ENCODE results near the gene RRAGB.
"Not testable (repeated sequence)": the region's sequence is repeated elsewhere in the genome, so short reads cannot be mapped to it uniquely, and the experiment has no call there.

The RRAGB gene

GRCh38 chrX:55717521-55718497, at the start of gene RRAGB:
TSS of gene RRAGB (plus strand) at chrX:55717749. CDS start at chrX:55718328, 579 bp downstream.
- TF ChIP-seq CTCF (IDR thresholded peaks at IDR 0.05; ENCODE audit: extremely low read depth, missing control alignments): peak; percentile 54
- DNase-seq (ENCODE audit: low spot score): peak; percentile 84

GRCh38 chrX:55668084-55668483, 49.5 kb upstream of the RRAGB start:
- no peak for TF ChIP-seq CTCF (IDR thresholded peaks at IDR 0.05; ENCODE audit: extremely low read depth, missing control alignments)
- no peak for DNase-seq (ENCODE audit: low spot score)

DNA sequence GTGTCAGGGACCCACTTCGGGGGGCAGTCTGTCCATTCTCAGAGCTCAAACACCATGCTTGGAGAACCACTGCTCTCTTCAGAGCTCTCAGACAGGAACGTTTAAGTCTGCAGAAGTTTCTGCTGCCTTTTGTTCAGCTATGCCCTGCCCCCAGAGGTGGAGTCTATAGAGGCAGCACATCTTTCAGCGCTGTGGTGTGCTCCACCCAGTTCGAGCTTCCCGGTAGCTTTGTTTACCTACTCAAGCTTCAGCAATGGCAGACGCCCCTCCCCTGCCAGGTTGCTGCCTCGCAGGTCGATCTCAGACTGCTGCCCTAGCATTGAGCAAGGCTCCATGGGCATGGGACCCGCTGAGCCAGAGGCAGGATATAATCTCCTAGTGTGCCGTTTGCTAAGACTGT, 29.0 kb upstream of the RRAGB start:
- DNase-seq (ENCODE audit: low spot score): not testable (repeated sequence)

DNA sequence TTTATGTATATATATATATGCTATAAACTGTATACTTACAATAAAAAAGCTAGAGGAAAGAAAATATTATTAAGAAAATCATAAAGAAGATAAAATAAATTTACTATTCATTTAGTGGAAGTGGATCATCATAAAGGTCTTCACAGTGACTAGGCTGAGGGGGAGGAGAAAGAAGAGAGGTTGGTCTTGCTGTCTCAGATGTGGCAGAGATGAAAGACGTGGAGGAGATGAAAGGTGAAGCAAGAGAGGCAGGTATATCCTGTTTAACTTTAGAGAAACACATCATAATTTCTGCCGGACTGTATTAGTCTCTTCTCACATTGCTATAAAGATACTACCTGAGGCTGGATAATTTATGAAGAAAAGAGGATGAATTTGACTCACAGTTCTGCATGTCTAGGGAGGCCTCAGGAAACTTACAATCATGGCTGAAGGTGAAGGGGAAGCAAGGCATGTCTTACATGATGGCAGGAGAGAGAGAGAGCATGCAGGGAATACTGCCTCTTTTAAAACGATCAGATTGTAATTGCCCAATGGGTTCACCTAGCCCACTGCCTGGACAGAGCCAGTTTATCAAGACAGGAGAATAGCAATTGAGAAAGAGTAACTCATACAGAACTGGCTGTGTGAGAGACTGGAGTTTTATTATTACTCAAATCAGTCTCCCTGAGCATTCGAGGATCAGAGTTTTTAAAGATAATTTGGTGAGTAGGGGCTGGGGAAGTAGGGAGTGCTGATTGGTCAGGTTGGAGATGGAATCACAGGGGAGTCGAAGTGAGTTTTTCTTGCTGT, 22.1 kb upstream of the RRAGB start:
- DNase-seq (ENCODE audit: low spot score): no peak
- no peak for TF ChIP-seq CTCF (IDR thresholded peaks at IDR 0.05; ENCODE audit: extremely low read depth, missing control alignments)

DNA sequence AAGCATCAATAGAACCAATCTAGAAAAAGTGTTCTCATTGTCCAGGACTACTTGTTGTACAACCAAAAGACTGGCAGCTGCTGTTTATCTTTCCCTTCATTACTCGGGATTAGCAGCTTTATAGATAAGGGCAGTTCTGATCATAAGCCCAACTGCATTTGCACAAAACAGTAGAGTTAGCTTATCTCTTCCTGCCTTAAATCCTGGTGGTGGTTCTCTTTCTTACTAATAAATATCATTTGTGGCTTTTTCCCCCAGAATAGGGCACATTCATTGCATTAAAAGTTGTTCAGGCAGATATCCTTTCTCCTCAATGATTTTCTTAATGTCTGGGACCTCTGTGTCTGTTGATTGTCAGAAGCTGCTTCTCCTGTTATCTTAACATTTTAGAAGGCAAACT, 20.2 kb upstream of the RRAGB start:
- no peak for TF ChIP-seq CTCF (IDR thresholded peaks at IDR 0.05; ENCODE audit: extremely low read depth, missing control alignments)
- no peak for DNase-seq (ENCODE audit: low spot score)

- no peak for TF ChIP-seq CTCF (IDR thresholded peaks at IDR 0.05; ENCODE audit: extremely low read depth, missing control alignments)
- no peak for DNase-seq (ENCODE audit: low spot score)
Observed at GRCh38 chrX:55702671-55703070, 14.9 kb upstream of the RRAGB start.

GRCh38 chrX:55703436-55703835, 14.1 kb upstream of the RRAGB start:
- not testable (repeated sequence) for DNase-seq (ENCODE audit: low spot score)

DNA sequence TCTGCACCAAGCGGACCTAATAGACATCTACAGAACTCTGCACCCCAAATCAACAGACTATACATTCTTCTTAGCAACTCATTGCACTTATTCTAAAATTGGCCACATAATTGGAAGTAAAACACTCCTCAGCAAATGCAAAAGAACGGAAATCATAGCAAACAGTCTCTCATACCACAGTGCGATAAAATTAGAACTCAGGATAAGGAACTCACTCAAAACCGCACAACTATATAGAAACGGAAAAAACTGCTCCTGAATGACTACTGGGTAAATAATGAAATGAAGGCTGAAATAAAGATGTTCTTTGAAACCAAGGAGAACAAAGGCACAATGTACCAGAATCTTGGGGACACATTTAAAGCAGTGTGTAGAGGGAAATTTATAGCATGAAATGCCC, 12.5 kb upstream of the RRAGB start:
- DNase-seq (ENCODE audit: low spot score): not testable (repeated sequence)
